ENCODE measurements around the gene TGFBR3L. TPM values are rescaled to one million over a fixed set of nuclear protein-coding genes. Genes with fewer than 3 reads are reported as not detected.

TGFBR3L gene
- under 1 TPM in 3 of 4 donors, not detected in 1; 0.24 to 0.60 (median 0.59) TPM for polyA plus RNA-seq (ENCODE audit: insufficient read length in 4 of 4)

DNA sequence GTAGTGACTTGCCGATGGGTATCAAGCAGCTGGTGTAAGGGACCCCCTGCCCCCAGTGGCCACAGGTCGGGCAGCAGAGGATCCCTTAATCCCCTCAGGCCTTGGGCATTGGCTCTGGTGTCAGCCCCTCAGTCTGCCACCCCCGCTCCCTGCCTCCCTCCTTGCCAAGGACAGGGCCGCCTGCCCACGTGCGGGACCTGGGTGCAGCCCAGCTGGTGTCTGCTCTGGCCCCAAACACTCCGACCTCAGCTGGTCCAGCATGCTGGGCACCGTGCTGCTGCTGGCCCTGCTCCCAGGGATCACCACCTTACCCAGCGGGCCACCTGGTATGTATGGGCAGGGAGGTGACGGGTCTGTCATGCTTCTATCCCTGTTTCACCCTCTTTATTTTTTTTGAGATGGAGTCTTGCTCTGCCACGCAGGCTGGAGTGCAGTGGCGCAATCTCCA lies at the start of gene TGFBR3L:
Gene TGFBR3L (plus strand): TSS at position 233 of the 448 bp plus-strand sequence.
- no peak for DNase-seq (ENCODE audit: low read depth in 4 of 4, low spot score in 3 of 4)

DNA sequence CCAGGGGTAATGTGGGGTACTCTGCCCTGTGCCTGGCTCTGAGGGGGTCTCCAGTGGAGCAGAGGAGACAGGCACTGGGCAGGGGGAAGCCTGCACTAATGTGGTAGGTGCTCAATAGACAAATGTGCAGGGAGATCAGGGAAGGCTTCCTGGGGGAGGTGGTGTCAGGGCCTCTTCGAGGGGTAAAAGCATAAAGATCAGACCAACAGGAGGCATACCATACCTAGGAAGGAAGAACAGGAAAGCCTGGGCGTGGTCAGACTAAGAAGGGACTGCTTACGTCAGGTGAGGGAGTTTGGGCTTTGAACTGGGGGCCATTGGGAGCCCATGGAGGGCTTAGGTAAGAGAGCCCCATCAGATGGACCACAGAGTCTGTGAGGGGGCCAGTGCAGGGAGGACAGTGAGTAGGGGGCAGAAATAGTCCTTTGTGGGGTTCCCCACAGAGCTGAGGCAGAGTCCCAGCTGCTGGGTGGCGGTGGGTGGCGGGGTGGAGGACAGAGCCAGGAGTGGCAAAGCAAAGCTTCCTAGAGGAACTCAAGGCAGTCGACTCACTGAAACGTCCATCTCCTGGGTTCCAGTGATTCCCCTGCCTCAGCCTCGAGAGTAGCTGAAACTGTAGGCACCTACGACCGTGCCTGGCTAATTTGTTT lies 49.2 kb upstream of the TGFBR3L start:
- DNase-seq (ENCODE audit: low read depth in 4 of 4, low spot score in 3 of 4), result no peak

DNA sequence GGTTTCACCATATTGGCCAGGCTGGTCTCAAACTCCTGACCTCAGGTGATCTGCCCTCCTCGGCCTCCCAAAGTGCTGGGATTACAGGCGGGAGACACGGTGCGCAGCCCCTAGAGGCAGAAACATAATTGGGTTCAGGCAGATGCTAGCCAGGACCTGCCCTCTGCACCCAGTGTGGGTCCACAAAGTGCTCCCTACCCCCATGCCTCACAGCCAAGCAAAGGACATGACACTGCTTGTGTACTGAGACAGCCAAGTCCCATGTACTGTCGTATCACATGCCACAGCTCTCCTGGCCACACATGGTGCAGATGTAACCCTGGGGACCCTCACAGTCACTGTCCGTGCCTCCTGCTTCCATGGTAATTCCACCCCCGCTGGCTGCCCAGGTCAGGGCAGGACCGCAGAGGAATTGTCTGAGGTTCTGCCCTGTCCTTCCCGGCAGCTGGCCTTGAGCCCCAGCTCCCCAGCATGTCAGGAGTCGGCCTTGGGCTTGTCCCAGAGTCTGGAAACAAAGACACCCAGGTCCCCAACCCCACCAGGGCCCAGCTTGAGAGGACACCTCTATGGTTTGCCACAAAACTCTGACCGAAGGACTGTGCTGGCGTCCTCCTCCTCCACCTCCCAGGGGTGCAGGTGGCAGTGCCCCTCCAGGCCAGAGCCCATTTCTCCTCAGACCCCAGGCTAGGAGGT lies 48.1 kb upstream of the TGFBR3L start:
- no peak for DNase-seq (ENCODE audit: low read depth in 4 of 4, low spot score in 3 of 4)

DNA sequence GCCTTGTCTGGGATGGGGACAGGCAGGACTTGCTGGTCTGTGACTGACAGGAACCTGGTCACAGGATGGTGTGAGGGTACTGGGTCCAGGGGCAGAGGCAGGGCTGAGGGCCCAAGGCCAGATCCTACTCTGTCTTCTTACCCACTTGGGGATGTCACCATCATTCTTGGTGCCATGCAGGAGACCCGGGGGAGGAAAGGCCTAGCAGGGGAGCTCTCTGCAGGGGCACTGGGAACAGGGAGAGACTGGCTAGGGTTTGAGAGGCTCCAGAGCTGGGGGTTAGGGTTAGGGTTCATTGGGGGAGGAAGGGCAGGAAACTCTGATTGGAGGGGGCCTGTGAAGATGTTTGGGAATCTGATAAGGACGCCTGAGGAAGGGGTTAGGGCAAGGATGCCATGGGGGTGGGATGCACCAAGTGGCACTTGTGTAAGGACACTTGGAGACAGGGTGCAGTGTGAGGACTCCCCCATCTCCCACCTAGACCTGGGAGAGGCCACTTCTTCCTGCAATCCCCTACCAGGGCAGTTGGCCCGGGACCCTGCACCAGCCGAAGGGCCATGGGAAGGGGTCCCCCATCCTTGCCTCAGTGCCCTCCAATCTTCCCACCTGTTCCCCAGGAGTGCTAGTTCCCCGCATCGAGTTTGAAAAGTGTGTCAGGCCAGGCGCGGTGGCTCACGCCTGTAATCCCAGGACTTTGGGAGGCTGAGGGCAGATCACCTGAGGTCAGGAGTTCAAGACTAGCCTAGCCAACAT lies 47.4 kb upstream of the TGFBR3L start:
- DNase-seq (ENCODE audit: low read depth in 4 of 4, low spot score in 3 of 4), result no peak

DNA sequence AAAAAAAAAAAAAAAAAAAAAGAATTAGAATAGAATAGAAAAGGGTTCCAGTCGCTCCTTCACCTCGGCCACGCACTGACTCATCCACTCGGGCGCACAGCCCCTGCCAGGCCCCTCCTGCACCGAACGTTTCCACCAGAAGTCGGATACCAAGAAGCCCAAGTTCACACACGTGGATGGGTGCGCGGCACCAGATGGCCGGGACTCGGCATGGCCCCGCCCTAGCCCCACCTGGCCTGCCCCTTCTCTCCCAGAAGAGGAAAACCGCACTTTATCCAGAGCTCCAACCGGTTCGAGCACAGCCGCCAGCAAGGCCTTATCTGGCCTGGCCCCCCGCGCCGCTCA lies 46.3 kb upstream of the TGFBR3L start:
- no peak for DNase-seq (ENCODE audit: low read depth in 4 of 4, low spot score in 3 of 4)

DNA sequence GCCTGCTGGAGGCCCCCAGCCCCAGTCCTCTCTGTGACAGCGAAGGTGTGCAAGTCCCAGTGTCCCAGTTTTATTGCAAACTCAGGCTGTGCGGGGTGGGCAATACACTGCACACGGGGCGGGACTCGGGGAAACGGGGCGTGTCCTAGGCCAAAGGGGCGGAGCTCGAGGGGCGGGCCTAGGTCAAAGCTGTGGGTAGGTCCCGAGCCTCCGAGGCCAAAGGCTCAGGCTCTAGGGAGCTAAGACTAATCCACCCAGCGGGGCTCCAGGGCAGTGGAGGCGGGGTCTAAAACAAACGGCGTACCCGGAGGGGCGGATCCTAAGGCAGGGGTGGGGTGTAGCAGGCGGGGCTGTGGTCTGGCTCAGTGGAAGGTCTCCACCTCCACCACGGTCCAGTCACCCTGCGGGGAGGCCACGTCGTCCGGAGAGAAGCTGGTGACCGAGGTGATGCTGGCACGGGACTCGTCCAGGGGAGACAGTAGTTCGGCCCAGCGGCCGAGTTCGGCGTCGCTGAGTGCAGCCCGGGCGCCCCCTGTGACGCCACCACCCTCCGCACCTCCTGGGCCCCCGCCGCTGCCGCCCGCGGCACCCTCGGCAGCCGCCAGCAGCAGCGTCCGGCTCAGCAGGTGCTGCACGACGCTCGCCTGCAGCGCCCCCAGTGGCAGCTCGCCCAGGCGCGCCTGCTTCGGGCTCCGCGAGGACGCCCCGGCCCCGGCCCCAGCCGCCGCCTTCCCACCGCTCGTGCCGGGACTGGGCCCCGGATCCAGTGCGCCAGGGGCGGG lies 45.8 kb upstream of the TGFBR3L start:
- peak in 1 of 4 donors; percentile 52 for DNase-seq (ENCODE audit: low read depth in 4 of 4, low spot score in 3 of 4)

DNA sequence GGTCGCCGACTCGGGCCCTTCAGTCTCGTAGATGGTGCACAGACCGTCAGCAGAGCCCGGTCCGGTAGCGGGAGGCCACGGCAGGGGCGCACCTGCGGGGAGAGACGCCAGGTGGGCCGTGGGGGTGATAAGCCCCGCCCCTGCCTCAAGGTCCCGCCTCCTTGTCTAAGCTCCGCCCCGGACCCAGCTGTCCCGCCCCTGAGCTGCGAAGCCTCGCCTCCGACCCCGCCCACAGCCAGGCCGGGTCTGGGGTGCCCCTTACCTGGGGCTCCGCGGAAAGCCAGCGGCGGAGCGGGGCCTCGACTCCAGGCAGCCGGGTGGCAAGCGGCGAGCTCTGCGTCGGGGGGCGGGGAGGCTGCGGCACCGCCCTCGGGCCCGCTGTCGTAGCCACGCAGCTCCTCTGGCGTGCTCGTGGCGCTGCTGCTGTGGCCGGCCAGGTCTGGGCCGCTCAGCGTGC lies 45.1 kb upstream of the TGFBR3L start:
- no peak for DNase-seq (ENCODE audit: low read depth in 4 of 4, low spot score in 3 of 4)

DNA sequence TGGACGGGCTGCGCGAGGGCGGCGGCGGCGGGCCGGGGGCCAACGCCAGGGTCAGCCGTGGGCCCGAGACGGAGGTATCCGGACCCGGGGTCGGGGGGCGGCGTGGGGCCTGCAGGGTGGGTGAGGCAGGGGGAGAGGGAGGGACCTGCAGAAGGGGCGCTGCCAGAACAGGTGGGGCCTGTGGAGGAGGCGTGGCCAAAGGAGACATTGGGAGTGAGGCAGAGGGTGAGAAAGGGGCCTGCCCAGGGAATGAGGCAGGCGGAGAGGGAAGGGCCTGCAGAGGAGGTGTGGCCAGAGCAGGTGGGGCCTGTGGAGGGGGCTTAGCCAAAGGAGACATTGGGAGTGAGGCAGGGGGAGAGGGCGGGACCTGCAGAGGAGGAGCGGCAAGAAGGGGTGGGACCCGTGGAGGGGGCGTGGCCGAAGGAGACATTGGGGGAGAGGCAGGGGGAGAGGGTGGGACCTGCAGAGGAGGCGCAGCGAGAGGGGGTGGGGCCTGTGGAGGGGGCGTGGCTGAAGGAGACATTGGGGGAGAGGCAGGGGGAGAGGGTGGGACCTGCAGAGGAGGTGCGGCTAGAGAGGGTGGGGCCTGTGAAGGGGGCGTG lies 44.6 kb upstream of the TGFBR3L start:
- DNase-seq (ENCODE audit: low read depth in 4 of 4, low spot score in 3 of 4), result no peak

DNA sequence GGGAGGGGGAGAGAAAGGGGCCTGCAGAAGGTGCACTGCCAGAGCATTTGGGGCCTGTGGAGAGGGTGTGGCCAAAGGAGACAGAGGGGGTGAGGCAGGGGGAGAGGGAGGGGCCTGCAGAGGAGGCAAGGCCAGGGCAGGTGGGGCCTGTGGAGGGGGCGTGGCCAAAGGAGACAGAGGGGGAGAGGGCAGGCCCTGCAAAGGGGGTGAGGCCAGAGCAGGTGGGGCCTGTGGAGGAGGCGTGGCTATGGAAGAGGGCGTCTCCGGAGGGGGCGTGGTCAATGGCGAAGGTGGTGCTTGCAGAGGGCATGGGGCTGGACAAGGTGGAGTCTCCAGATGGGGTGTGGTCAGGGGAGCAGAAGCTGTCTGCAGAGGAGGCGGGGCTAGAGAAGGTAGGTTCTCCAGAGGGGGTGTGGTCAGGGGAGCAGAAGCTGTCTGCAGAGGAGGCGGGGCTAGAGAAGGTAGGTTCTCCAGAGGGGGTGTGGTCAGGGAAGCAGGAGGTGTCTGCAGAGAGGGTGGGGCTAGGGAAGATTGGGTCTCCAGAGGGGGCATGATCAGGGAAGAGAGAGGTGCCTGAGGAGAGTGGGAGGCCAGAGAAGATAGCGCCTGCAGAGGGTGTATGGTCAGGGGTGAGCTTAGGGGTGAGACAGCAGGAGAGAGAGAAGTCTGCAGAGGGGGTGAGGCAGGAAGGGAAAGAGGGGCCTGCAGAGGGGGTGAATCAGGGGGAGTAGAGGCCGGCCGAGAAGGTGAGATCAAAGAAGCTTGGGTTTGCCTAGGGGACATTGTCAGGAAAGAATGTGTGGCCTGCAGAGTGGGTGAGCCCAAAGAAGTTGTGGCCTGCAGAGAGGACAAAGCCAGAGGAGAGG lies 43.8 kb upstream of the TGFBR3L start:
- DNase-seq (ENCODE audit: low read depth in 4 of 4, low spot score in 3 of 4), result no peak

DNA sequence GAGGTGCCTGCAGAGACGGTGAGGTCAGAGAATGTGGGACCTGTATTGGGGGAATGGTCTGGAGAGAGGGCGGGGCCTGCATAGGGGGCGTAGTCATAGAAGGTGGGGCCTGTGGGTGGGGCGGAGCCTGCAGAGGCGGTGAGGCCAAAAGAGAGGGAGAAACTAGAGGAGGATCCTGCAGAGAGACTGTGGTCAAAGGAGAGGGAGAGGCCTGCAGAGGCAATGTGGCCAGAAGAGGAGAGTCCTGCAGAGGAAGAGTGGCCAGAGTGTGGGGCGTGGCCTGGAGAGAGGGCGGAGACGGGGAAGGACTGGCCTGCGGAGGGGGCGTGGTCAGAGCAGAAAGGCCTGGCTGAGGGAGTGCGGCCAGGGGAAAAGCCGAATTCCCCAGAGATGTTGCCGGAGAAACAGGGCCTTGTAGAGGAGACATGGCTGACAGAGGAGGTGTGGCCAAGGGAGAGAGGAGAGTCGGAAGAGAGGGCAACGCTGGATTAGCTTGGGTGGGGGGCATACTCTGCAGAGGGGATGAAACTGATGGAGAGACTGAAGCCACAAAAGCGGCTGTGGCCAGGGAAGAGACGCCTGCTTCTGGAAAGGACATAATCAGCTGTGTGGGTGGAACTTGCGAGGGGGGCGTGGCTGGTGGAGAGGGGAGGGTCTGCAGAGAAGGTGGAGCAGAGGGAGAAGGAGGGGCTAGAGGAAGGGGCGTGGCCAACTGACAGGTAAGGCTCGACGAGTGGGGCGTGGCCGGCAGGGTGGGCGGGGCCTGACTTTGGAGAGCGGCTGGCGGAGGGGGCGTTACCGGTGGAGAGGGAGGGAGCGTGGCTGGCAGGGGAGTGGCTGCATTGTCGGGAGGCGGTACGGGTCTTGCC lies 43.0 kb upstream of the TGFBR3L start:
- DNase-seq (ENCODE audit: low read depth in 4 of 4, low spot score in 3 of 4), result peak in 1 of 4 donors; percentile 48

DNA sequence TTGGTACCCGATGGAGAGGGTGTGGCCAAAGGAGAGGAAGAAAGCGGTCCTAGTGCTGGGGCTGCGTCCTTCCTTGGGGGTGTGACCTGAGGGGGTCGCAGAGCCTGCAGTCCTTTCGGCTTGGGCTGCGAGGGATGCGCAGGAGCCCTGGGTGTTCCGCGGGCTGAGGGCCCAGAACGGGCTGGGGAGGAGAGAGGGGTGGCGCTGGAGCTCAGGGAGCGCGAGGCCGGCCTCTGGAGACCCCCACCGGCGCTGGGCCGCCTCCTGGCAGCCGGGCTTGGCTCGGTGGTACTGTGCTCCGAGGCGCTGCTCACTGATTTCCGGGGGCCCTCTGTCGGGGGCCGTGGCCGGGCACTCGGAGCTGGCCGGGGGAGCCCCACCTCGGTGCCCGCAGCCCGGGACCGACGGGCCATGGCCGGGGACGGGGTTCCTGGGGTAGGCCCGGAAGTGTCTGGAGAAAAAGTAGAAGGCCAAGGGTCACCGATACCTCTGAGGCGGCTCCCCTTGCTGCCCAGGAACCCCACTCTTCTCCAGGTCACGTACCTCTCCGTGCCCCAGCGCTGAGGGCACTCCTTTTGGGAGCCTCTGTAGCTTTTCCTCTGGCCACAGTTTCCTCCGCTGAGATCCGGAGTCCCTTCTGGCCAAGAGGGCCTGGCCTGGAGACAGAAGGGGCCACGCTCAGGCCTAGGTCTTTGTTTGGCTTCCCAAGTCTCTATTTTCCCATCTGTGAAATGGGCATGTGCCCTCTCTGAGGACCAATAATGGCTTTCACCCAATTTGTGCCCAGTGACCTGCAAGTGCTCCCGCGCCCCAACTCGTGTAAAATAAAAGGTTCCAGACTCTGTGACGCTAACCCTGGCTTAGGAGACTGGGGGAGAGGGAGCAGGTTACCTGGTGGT lies 42.1 kb upstream of the TGFBR3L start:
- DNase-seq (ENCODE audit: low read depth in 4 of 4, low spot score in 3 of 4), result no peak

DNA sequence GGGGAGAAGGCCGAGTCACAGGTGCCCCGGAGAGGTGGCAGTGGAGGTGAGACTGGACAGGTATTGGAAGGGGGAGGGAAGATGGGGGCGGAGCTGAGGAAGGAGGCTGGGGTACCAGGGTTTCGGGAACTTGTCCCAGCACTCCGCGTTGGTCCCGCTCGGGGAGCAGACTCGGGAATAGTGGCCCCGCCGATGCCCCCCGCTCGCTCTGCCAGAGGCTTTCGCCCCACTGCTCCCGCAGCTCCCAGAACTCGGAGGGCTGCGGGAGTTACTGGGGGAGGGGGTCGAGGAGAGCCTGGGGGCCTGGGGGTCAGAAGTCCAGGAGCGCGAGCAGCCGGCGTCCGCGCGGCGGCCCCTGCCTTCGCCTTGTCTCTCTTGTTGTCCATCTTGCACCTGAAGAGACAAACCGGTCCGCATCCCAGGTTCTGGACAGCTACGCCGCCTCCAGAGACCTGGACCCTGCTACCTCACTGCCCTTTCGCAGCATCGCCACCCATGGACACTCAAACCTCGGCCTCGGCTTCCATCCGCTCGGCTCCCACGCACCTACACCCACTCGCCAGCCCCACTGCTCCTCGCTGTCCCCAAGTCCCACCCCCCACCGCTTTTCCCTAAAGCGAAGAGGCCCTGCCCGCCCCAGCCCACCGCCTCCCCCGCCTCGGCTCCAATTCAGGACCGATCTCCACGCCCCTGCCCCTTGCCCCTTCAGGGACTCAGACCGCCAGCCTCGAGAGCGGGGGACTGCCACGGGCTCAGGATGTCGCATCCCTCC lies 41.1 kb upstream of the TGFBR3L start:
- DNase-seq (ENCODE audit: low read depth in 4 of 4, low spot score in 3 of 4), result no peak

DNA sequence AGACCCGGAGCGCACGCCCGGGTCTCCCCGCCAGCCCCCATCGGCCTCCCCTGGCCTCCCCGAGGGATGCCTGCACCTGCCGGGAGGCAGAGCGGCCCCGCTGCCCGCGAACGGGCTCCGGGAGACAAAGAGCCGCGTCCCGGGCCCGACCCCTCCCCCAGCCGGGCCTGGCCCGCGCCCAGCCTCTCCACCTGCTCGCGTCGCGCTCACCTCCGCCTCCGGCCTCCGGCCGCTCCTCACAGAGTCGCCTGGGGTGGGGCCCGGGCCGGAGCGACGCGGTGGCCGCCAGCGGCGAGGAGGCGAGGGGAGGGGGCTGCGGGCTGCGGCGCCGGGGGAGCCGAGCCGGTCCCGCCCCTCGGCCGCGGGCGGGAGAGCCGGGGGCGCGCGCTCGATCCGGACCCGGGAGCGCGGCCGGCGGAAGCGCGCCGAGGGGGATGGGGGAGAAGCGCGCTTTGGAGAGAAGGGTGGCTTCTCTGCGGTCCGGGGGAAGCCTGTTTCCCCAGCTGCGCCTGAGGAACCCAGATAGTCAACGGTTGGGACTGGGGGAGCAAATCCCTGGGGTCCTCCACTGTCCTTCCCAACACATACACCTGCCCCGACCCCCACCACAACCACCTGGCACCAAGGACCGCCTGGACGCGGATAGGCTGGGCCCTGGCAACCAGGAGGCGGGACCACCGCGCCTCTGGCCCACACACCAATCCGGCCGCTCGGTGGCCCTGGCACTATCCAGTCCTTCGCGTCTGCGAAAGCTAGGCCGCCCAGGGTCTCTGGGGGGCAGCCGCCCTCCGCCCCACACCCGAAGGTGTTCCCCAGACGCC lies 40.3 kb upstream of the TGFBR3L start, which contains the start of gene PRR36:
Gene PRR36 (minus strand): TSS at position 315 of the 821 bp plus-strand sequence. CDS start 701 bp downstream, outside the sequence.
- DNase-seq (ENCODE audit: low read depth in 4 of 4, low spot score in 3 of 4), result peak in 1 of 4 donors; percentile 61

DNA sequence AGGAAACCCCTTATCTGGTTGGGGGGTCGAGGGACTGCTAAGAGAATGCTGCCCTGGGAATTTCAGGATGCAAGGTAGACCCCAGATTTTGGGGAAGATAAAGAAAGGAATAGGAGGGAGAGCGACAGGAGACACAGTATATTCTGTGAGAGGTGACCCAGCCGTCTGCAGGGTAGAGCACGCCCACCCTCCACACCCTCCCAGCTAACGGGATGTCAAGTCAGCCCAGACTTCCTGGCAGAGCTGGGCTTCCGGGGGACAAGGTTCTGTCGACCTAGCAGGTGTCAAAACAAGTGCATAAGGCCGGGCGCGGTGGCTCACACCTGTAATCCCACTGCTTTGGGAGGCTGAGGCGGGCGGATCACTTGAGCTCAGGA lies 39.7 kb upstream of the TGFBR3L start:
- no peak for DNase-seq (ENCODE audit: low read depth in 4 of 4, low spot score in 3 of 4)

DNA sequence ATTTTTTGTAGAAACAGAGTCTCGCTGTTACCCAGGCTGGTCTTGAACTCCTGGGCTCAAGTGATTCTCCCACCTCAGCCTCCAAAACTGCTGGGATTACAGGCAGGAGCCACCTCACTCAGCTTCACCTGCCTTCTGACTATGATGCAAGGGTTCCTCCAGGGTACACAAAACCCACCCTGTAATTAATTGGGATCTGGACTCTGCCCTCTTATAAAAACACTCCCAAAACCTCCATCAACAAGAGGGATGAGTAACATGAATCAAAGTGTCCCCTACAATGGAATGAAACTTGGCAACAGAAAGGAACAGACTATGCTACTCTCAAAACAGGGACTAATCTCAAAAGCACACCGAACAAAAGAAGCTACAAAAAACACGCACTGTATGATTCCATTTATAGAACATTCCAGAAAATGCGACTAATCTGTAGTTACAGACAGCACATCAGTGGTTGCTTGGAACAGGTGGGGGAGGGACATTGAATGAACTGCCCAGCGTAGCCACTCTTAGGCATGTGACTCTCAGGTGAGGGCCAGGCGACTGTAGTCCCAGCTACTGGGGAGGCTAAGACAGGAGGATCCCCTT lies 37.3 kb upstream of the TGFBR3L start:
- no peak for DNase-seq (ENCODE audit: low read depth in 4 of 4, low spot score in 3 of 4)
